Neuronal stem cell (in vitro differentiated cells): ENCODE data around the gene DGKG.

Experiments
- DNase-seq: peaks from one replicate; pipeline ENCODE4 v3.0.0-alpha.2; 2013; ENCODE audit warnings: low spot score
- H2AFZ ChIP-seq: one replicate; pipeline ENCODE4 v1.6.1; 2013; ENCODE audit warnings: mild to moderate bottlenecking, low read length, inconsistent platforms
- H2AK5ac ChIP-seq: 2 replicates; pipeline ENCODE4 v1.6.1; 2013; ENCODE audit warnings: low read depth, mild to moderate bottlenecking, inconsistent platforms, low read length, moderate library complexity, mixed read lengths
- H2BK120ac ChIP-seq: 2 replicates; pipeline ENCODE4 v1.6.1; 2013; ENCODE audit warnings: low read depth, mild to moderate bottlenecking, inconsistent platforms, low read length, moderate library complexity, mixed read lengths
- H2BK12ac ChIP-seq: one replicate; pipeline ENCODE4 v1.6.1; 2013; ENCODE audit warnings: low read length, inconsistent platforms
- H2BK15ac ChIP-seq: 2 replicates; pipeline ENCODE4 v1.6.1; 2013; ENCODE audit warnings: mild to moderate bottlenecking, low read length, inconsistent platforms, mixed read lengths
- H2BK5ac ChIP-seq: one replicate; pipeline ENCODE4 v1.6.1; 2013; ENCODE audit warnings: inconsistent platforms, mild to moderate bottlenecking, low read length, moderate library complexity
- H3K14ac ChIP-seq: one replicate; pipeline ENCODE4 v1.6.1; 2013; ENCODE audit warnings: low read length, inconsistent platforms
- H3K18ac ChIP-seq: 2 replicates; pipeline ENCODE4 v1.6.1; 2013; ENCODE audit warnings: low read length, inconsistent platforms
- H3K23ac ChIP-seq: 2 replicates; pipeline ENCODE4 v1.6.1; 2013; ENCODE audit warnings: low read depth, mild to moderate bottlenecking, mixed read lengths, low read length, inconsistent platforms; ENCODE audit not compliant: poor library complexity
- H3K27ac ChIP-seq: replicated peaks from 3 replicates; pipeline ENCODE4 v1.5.1; 2013; ENCODE audit warnings: low read length, inconsistent platforms
- H3K27me3 ChIP-seq, 3 experiments: 2 replicates each; pipeline ENCODE4 v1.6.1; 2013; ENCODE audit warnings: low read length in 3 of 3, mild to moderate bottlenecking in 2 of 3, inconsistent platforms in 1 of 3, low read depth in 1 of 3, mixed read lengths in 1 of 3, moderate library complexity in 1 of 3; ENCODE audit not compliant: control insufficient read depth in 3 of 3, insufficient read depth in 3 of 3
- H3K36me3 ChIP-seq, 2 donors: replicated peaks in 1 of 2; 2 replicates each; pipeline ENCODE4 v1.6.1; 2013; ENCODE audit warnings: low read length in 2 of 2; ENCODE audit not compliant: control insufficient read depth in 2 of 2, insufficient read depth in 2 of 2
- H3K4ac ChIP-seq: 2 replicates; pipeline ENCODE4 v1.6.1; 2013; ENCODE audit warnings: inconsistent platforms, mild to moderate bottlenecking, low read length, moderate library complexity
- H3K4me1 ChIP-seq, 2 donors: 1 replicate in 1 of 2; 2 replicates in 1 of 2; pipeline ENCODE4 v1.6.1; 2013; ENCODE audit warnings: low read length in 2 of 2, low read depth in 1 of 2; ENCODE audit not compliant: control insufficient read depth in 2 of 2, insufficient read depth in 1 of 2
- H3K4me2 ChIP-seq: one replicate; pipeline ENCODE4 v1.6.1; 2013; ENCODE audit warnings: mild to moderate bottlenecking, low read length, inconsistent platforms; ENCODE audit not compliant: insufficient read depth, poor library complexity, severe bottlenecking
- H3K4me3 ChIP-seq, 2 donors: 2 replicates each; pipeline ENCODE4 v1.5.1; 2013; ENCODE audit warnings: low read length in 2 of 2, mild to moderate bottlenecking in 2 of 2, inconsistent platforms in 1 of 2, moderate library complexity in 1 of 2
- H3K79me1 ChIP-seq: one replicate; pipeline ENCODE4 v1.6.1; 2013; ENCODE audit warnings: low read depth, mild to moderate bottlenecking, inconsistent platforms, low read length, moderate library complexity
- H3K9ac ChIP-seq: one replicate; pipeline ENCODE4 v1.6.1; 2013; ENCODE audit warnings: mild to moderate bottlenecking, low read depth, low read length, inconsistent platforms; ENCODE audit not compliant: poor library complexity
- H3K9me3 ChIP-seq, 2 donors: replicated peaks in 1 of 2; 2 replicates each; pipeline versions ENCODE3 to v1.6.1; 2013; ENCODE audit warnings: low read length in 2 of 2, mild to moderate bottlenecking in 2 of 2, inconsistent platforms in 1 of 2, low read depth in 1 of 2, mixed read lengths in 1 of 2, moderate library complexity in 1 of 2; ENCODE audit not compliant: control insufficient read depth in 2 of 2, insufficient read depth in 1 of 2
- H4K8ac ChIP-seq: one replicate; pipeline ENCODE4 v1.6.1; 2013; ENCODE audit warnings: low read depth, mild to moderate bottlenecking, inconsistent platforms, low read length, moderate library complexity
- H4K91ac ChIP-seq: one replicate; pipeline ENCODE4 v1.6.1; 2013; ENCODE audit warnings: low read length, low read depth, mild to moderate bottlenecking, inconsistent platforms; ENCODE audit not compliant: poor library complexity
- WGBS, 2 donors: extraction: QIAGEN DNeasy Blood & Tissue Kit; methylation state at CpG; one replicate each; pipeline ENCODE4 v1.1.7; 2013; ENCODE audit warnings: missing lambda C conversion rate in 2 of 2, mixed read lengths in 1 of 2; ENCODE audit not compliant: insufficient read length in 2 of 2, insufficient replicate concordance in 1 of 2; ENCODE audit errors: extremely low coverage in 2 of 2; 5-methylcytosine and 5-hydroxymethylcytosine counted together

The DGKG gene

GRCh38 chr3:186235554-186235953, 126.5 kb downstream of the DGKG start:
- WGBS, 2 donors, result no CpG with 5 or more reads among the region's 5 CpGs
- no peak overlapping the region for H3K18ac ChIP-seq
- H2BK5ac ChIP-seq, result no peak overlapping the region

GRCh38 chr3:186234152-186234551, 127.9 kb downstream of the DGKG start:
- Histone ChIP-seq H3K36me3 (no peaks in the 10 kb centered on the region), H2AFZ (no peak overlapping the region), H3K4me3 (no peak overlapping the region), H2BK12ac (no peak overlapping the region), H4K8ac (no peak overlapping the region), H3K4ac (no peak overlapping the region), H2BK15ac (no peak overlapping the region), H2AK5ac (no peak overlapping the region), H3K4me2 (no peak overlapping the region), H3K27ac (no peak overlapping the region), H2BK120ac (no peak overlapping the region), H3K4me1 (peaks cover 0 to 2% of the 10 kb centered on the region in 2 donors), H3K9me3 (peaks cover 0 to 2% of the 10 kb centered on the region in 2 donors), H3K14ac (no peak overlapping the region), H3K23ac (no peak overlapping the region), H3K9ac (no peak overlapping the region), H3K79me1 (no peaks in the 10 kb centered on the region), H3K18ac (no peak overlapping the region), H2BK5ac (no peak overlapping the region), H3K27me3 (peaks cover 0 to 4% (median 0%) of the 10 kb centered on the region in 3 experiments), H4K91ac (no peak overlapping the region)
- DNase-seq, result no peak
- no CpG with 5 or more reads among the region's 5 CpGs for WGBS, 2 donors

More at GRCh38 chr3:186235554-186235953, 126.5 kb downstream of the DGKG start:
- Histone ChIP-seq H3K9me3 (peaks cover 0 to 2% of the 10 kb centered on the region in 2 donors), H2AK5ac (peak overlapping the region; percentile 25), H3K23ac (peak overlapping the region; percentile 18), H4K91ac (no peak overlapping the region), H3K79me1 (no peaks in the 10 kb centered on the region), H3K4ac (no peak overlapping the region), H4K8ac (no peak overlapping the region), H2BK12ac (no peak overlapping the region), H3K27me3 (peaks cover 0 to 4% (median 0%) of the 10 kb centered on the region in 3 experiments), H3K9ac (no peak overlapping the region), H2BK15ac (no peak overlapping the region), H3K27ac (no peak overlapping the region), H3K14ac (no peak overlapping the region), H3K4me3 (no peak overlapping the region), H2AFZ (no peak overlapping the region), H2BK120ac (no peak overlapping the region), H3K36me3 (no peaks in the 10 kb centered on the region), H3K4me2 (no peak overlapping the region), H3K4me1 (peaks cover 0 to 2% of the 10 kb centered on the region in 2 donors)
- DNase-seq, result no peak

- Histone ChIP-seq H4K8ac (no peak overlapping the region), H3K27me3 (peaks cover 0 to 28% (median 0%) of the 10 kb centered on the region in 3 experiments), H2BK15ac (no peak overlapping the region), H3K9ac (no peak overlapping the region), H2AK5ac (no peak overlapping the region), H2BK12ac (no peak overlapping the region), H3K36me3 (no peaks in the 10 kb centered on the region), H3K79me1 (no peaks in the 10 kb centered on the region), H3K4me1 (peaks cover 0 to 5% of the 10 kb centered on the region in 2 donors), H4K91ac (no peak overlapping the region), H2AFZ (no peak overlapping the region), H3K23ac (no peak overlapping the region), H3K4ac (no peak overlapping the region), H2BK5ac (no peak overlapping the region), H3K4me3 (no peak overlapping the region), H3K9me3 (no peaks in the 10 kb centered on the region), H3K18ac (no peak overlapping the region), H3K4me2 (no peak overlapping the region), H3K27ac (no peak overlapping the region), H3K14ac (no peak overlapping the region), H2BK120ac (no peak overlapping the region)
- DNase-seq, result no peak
- no CpG with 5 or more reads among the region's 2 CpGs for WGBS, 2 donors
Measured at GRCh38 chr3:186226482-186226881, 135.6 kb downstream of the DGKG start.

GRCh38 chr3:186225603-186226002, 136.4 kb downstream of the DGKG start:
- H3K9me3 ChIP-seq, result no peaks in the 10 kb centered on the region
- no peak overlapping the region for H2BK12ac ChIP-seq
- H3K23ac ChIP-seq, result no peak overlapping the region
- H4K8ac ChIP-seq, result no peak overlapping the region
- no peak for DNase-seq
- no peak overlapping the region for H3K18ac ChIP-seq
- H2BK120ac ChIP-seq, result no peak overlapping the region
- no CpG with 5 or more reads among the region's 6 CpGs for WGBS, 2 donors
- no peak overlapping the region for H4K91ac ChIP-seq
- no peak overlapping the region for H2BK5ac ChIP-seq
- no peak overlapping the region for H3K4ac ChIP-seq
- no peak overlapping the region for H3K4me3 ChIP-seq
- H3K9ac ChIP-seq, result no peak overlapping the region
- H3K27me3 ChIP-seq, result peaks cover 0 to 29% (median 0%) of the 10 kb centered on the region in 3 experiments
- no peak overlapping the region for H2AK5ac ChIP-seq
- H2BK15ac ChIP-seq, result no peak overlapping the region
- H2AFZ ChIP-seq, result no peak overlapping the region
- H3K4me1 ChIP-seq, result peaks cover 0 to 11% of the 10 kb centered on the region in 2 donors
- H3K79me1 ChIP-seq, result no peaks in the 10 kb centered on the region
- H3K36me3 ChIP-seq, result no peaks in the 10 kb centered on the region
- no peak overlapping the region for H3K14ac ChIP-seq
- no peak overlapping the region for H3K4me2 ChIP-seq
- no peak overlapping the region for H3K27ac ChIP-seq
